Endothelial cell (in vitro differentiated cells): ENCODE measurements around the gene GJA4. TPM values are rescaled to one million over a fixed set of nuclear protein-coding genes. Genes with fewer than 3 reads are reported as not detected.

Experiments
- DNase-seq: peaks from one replicate; pipeline ENCODE4 v3.0.0; 2021; ENCODE audit warnings: low spot score
- H3K27ac Mint-ChIP-seq: one replicate; pipeline ENCODE4 v1.8.0; 2021; ENCODE audit warnings: mixed read lengths, inconsistent platforms; ENCODE audit not compliant: unreplicated experiment
- H3K27me3 Mint-ChIP-seq: one replicate; pipeline ENCODE4 v1.8.0; 2021; ENCODE audit warnings: mild to moderate bottlenecking, moderate library complexity, mixed read lengths, inconsistent platforms; ENCODE audit not compliant: unreplicated experiment
- H3K36me3 Mint-ChIP-seq: one replicate; pipeline ENCODE4 v1.8.0; 2021; ENCODE audit warnings: mild to moderate bottlenecking, low read depth, mixed read lengths, inconsistent platforms; ENCODE audit not compliant: unreplicated experiment
- H3K4me1 Mint-ChIP-seq: one replicate; pipeline ENCODE4 v1.8.0; 2021; ENCODE audit warnings: mild to moderate bottlenecking, mixed read lengths, inconsistent platforms; ENCODE audit not compliant: unreplicated experiment
- H3K4me3 Mint-ChIP-seq: one replicate; pipeline ENCODE4 v1.8.0; 2021; ENCODE audit warnings: mild to moderate bottlenecking, mixed read lengths, inconsistent platforms; ENCODE audit not compliant: unreplicated experiment
- H3K9me3 Mint-ChIP-seq: one replicate; pipeline ENCODE4 v1.8.0; 2021; ENCODE audit warnings: mixed read lengths, inconsistent platforms; ENCODE audit not compliant: unreplicated experiment
- total RNA-seq: library from RNA; stranded (reverse); fragmentation: NEBNext Ultra II Directional; extraction: Animal tissue kit (Norgen Biotek cat#: 25700); gene quantifications from one replicate; pipeline ENCODE4 v1.2.1, GENCODE V29; 2021; ENCODE audit not compliant: unreplicated experiment
- TF ChIP-seq, protein P1 (sequence below): fragments of 200-600 bp; sonication (generic); IDR thresholded peaks from one replicate; pipeline ENCODE4 v1.5.0; 2021; ENCODE audit warnings: antibody characterized with exemption; ENCODE audit not compliant: unreplicated experiment

GJA4 gene
- total RNA-seq, 1 donor from 2014 or later: 347 TPM

DNA sequence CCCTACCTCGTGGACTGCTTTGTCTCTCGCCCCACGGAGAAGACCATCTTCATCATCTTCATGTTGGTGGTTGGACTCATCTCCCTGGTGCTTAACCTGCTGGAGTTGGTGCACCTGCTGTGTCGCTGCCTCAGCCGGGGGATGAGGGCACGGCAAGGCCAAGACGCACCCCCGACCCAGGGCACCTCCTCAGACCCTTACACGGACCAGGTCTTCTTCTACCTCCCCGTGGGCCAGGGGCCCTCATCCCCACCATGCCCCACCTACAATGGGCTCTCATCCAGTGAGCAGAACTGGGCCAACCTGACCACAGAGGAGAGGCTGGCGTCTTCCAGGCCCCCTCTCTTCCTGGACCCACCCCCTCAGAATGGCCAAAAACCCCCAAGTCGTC lies 2.0 kb downstream of the GJA4 start:
- TF ChIP-seq, protein P1, sequence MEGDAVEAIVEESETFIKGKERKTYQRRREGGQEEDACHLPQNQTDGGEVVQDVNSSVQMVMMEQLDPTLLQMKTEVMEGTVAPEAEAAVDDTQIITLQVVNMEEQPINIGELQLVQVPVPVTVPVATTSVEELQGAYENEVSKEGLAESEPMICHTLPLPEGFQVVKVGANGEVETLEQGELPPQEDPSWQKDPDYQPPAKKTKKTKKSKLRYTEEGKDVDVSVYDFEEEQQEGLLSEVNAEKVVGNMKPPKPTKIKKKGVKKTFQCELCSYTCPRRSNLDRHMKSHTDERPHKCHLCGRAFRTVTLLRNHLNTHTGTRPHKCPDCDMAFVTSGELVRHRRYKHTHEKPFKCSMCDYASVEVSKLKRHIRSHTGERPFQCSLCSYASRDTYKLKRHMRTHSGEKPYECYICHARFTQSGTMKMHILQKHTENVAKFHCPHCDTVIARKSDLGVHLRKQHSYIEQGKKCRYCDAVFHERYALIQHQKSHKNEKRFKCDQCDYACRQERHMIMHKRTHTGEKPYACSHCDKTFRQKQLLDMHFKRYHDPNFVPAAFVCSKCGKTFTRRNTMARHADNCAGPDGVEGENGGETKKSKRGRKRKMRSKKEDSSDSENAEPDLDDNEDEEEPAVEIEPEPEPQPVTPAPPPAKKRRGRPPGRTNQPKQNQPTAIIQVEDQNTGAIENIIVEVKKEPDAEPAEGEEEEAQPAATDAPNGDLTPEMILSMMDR: no peak
- H3K27me3 Mint-ChIP-seq: peaks cover 24% of the 10 kb centered on the region
- no peaks in the 10 kb centered on the region for H3K9me3 Mint-ChIP-seq
- peak overlapping the region; percentile 92 for H3K4me3 Mint-ChIP-seq
- H3K27ac Mint-ChIP-seq: no peak overlapping the region
- H3K4me1 Mint-ChIP-seq: peaks cover 62% of the 10 kb centered on the region
- H3K36me3 Mint-ChIP-seq: peaks cover 55% of the 10 kb centered on the region
- no peak for DNase-seq

DNA sequence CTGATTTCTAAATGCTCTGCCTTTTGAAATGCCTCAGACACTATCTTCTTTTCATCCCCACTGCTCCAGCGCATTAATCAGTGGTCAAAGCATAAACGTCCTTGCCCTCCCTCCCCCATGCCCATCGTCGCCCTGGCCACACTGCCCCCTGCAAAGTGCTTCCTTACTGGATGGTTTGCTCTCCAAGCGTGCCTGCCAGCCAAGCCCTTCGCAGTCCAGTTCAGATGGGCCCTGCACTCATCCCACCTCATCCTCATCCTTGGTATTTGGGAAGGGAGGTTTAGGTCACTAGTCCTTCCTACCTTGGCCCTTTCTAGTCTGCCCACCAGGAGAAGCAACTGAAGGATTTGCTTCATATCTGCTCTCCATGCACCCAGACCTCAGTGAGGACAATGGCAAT lies 3.1 kb downstream of the GJA4 start:
- DNase-seq: no peak
- Mint-ChIP-seq H3K9me3 (no peaks in the 10 kb centered on the region), H3K27me3 (peaks cover 18% of the 10 kb centered on the region), H3K4me3 (peak overlapping the region; percentile 92), H3K36me3 (peaks cover 55% of the 10 kb centered on the region), H3K27ac (peak overlapping the region; percentile 68), H3K4me1 (peaks cover 62% of the 10 kb centered on the region)
- TF ChIP-seq, protein P1: no peak

DNA sequence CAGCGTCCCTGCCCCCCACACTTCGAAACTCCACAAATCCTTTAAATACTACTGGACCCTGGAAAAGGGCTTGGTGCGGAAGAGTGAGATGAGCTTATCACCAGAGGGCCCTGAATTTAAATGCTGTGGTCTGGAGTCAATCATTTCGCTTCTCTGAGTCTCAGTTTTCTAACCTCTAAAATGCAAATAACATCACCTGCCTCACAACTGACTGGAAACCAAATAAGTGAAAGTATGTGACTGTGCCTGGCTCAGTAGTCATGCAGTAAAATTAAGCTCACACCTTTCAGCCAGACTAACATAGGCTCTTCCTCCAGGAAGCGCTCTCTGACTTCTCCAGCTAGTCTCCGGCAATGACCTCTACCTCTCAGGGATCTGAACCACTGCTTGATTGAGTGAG lies 4.2 kb downstream of the GJA4 start:
- Mint-ChIP-seq H3K4me1 (peaks cover 56% of the 10 kb centered on the region), H3K27ac (peak overlapping the region; percentile 23), H3K4me3 (peak overlapping the region; percentile 92), H3K27me3 (peaks cover 12% of the 10 kb centered on the region), H3K9me3 (no peaks in the 10 kb centered on the region), H3K36me3 (peaks cover 48% of the 10 kb centered on the region)
- TF ChIP-seq, protein P1: no peak
- DNase-seq: no peak

DNA sequence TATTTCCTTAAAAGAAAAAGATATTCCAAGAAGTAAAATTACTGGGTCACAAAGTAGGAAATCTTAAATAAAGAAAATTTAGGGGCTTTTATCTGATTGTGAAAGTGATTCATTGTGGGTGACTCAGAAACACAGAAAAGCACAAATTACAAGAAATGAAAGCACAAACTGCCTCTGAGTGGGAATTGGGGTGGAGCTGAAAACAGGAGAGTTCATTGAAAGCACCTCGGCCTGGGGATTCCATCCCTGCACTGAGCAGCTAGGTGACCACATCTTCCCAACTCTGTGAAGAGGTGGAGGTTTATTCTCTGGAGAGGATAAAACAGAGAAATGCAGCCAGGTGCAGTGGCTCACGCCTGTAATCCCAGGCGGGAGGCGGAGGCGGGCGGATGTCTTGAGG lies 7.4 kb downstream of the GJA4 start:
- peaks cover 36% of the 10 kb centered on the region for H3K4me1 Mint-ChIP-seq
- no peak overlapping the region for H3K4me3 Mint-ChIP-seq
- TF ChIP-seq, protein P1: no peak
- no peaks in the 10 kb centered on the region for H3K9me3 Mint-ChIP-seq
- H3K27ac Mint-ChIP-seq: no peak overlapping the region
- peaks cover 29% of the 10 kb centered on the region for H3K36me3 Mint-ChIP-seq
- peaks cover 8% of the 10 kb centered on the region for H3K27me3 Mint-ChIP-seq
- DNase-seq: no peak

DNA sequence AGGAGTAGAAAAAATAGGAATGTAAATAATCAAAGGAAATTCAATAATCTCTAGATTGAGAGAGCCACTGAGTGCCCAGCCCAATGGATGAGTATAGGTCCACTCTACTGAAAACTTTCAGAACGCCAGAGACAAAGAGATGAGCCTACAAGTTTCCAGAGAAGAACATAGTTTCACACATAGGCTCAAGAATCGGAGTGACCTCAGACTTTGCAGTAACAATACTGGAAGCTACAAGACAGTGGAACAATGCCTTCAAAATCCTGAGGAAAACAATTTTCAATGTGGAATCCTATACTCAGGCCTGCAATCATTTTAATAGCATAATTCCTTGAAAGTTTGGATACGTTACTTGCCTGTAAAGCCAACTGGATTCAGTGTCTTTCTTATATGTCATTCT lies 11.0 kb downstream of the GJA4 start:
- DNase-seq: no peak
- no peak overlapping the region for H3K27ac Mint-ChIP-seq
- TF ChIP-seq, protein P1: no peak
- H3K9me3 Mint-ChIP-seq: no peaks in the 10 kb centered on the region
- peaks cover 2% of the 10 kb centered on the region for H3K27me3 Mint-ChIP-seq
- H3K36me3 Mint-ChIP-seq: no peaks in the 10 kb centered on the region
- H3K4me1 Mint-ChIP-seq: peaks cover 6% of the 10 kb centered on the region
- no peak overlapping the region for H3K4me3 Mint-ChIP-seq
